ENCODE measurements around the gene CAMK2A. TPM values are rescaled to one million over a fixed set of nuclear protein-coding genes. Genes with fewer than 3 reads are reported as not detected.
A peak's percentile ranks its signal among the peaks of the same experiment; 100 is the strongest.

CAMK2A gene
- 1.1 TPM for total RNA-seq (ENCODE audit: unreplicated experiment)
- long read RNA-seq, result 0 reads

DNA sequence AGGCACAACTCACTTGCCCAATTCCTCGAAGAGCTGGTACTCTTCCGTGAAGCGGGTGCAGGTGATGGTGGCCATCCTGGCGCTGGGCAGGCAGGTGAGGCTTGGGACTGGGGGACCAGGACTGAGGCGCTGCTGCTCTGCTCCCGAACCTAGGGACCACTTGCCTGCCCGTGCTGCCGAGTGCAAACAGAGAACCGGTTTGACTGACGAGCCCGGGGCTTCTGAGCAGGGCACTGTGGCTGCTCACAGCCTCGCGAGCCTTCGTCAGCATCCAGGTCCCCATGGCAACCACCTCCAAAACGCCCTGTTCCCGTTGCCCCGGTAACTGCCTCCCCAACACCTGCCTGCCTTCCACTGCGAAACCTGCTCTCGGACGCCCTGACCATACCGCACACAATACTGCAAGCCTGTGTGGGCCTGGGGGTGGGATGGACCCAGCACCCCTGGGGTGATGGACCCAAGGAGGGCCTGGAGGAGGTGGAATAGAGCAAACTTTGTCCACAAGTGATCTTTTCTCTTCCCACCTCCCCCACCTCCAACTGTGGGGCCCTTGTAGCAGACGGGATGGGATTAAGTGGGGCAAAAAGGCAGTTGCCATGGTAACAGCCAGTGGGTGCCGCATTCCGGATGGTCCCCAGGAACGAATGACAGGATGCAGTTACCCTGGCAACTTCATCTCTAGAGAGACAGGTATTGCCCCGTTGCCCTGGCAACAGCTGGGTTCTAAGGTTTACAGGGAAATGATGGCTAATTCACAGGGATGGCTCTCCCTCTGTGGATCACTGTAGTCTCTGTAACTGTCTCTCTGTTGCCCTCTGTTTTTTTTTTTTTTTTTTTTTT, at the start of gene CAMK2A:
Gene CAMK2A, minus strand, starts transcription at position 223 of the 840 bp plus-strand sequence. Its CDS starts 148 bp downstream, at position 75.
- Mint-ChIP-seq H3K36me3 (ENCODE audit: low read depth, unreplicated experiment) (peaks cover 4% of the 10 kb centered on the region), H3K27me3 (ENCODE audit: unreplicated experiment) (peaks cover 6% of the 10 kb centered on the region), H3K4me3 (ENCODE audit: unreplicated experiment) (no peak within 1 kb of the TSS), H3K27ac (ENCODE audit: unreplicated experiment) (no peak within 1 kb of the TSS), H3K4me1 (ENCODE audit: unreplicated experiment) (peaks cover 4% of the 10 kb centered on the region), H3K9me3 (ENCODE audit: unreplicated experiment) (no peaks in the 10 kb centered on the region)
- DNase-seq (ENCODE audit: low spot score), result no peak
- TF ChIP-seq, protein P1, sequence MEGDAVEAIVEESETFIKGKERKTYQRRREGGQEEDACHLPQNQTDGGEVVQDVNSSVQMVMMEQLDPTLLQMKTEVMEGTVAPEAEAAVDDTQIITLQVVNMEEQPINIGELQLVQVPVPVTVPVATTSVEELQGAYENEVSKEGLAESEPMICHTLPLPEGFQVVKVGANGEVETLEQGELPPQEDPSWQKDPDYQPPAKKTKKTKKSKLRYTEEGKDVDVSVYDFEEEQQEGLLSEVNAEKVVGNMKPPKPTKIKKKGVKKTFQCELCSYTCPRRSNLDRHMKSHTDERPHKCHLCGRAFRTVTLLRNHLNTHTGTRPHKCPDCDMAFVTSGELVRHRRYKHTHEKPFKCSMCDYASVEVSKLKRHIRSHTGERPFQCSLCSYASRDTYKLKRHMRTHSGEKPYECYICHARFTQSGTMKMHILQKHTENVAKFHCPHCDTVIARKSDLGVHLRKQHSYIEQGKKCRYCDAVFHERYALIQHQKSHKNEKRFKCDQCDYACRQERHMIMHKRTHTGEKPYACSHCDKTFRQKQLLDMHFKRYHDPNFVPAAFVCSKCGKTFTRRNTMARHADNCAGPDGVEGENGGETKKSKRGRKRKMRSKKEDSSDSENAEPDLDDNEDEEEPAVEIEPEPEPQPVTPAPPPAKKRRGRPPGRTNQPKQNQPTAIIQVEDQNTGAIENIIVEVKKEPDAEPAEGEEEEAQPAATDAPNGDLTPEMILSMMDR (IDR thresholded peaks at IDR 0.05; ENCODE audit: unreplicated experiment), result no peak

DNA sequence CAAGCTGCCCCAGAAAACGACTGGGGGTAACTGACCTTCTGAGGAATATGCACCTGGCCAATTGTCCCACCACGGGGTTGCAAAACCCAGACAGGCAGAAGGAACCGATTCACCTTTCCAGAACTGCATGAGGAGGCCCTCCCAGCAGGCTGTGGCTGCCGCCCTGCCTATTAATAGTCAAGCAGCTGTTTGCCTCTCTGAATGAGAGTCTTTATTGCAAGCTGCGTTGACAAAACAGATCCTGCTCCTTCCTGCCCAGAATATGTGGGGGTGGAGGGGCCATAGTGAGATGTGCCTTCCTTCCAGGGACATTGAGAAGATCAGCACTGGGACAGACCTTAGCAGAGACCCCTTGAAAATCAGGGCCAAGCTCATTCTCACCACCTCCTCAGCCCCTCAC, 49.6 kb upstream of the CAMK2A start:
- Mint-ChIP-seq H3K9me3 (ENCODE audit: unreplicated experiment) (no peaks in the 10 kb centered on the region), H3K36me3 (ENCODE audit: low read depth, unreplicated experiment) (no peaks in the 10 kb centered on the region), H3K4me1 (ENCODE audit: unreplicated experiment) (peaks cover 8% of the 10 kb centered on the region), H3K27ac (ENCODE audit: unreplicated experiment) (peak overlapping the region; percentile 61), H3K4me3 (ENCODE audit: unreplicated experiment) (no peak overlapping the region), H3K27me3 (ENCODE audit: unreplicated experiment) (no peaks in the 10 kb centered on the region)
- TF ChIP-seq, protein P1 (IDR thresholded peaks at IDR 0.05; ENCODE audit: unreplicated experiment), result no peak
- DNase-seq (ENCODE audit: low spot score), result no peak

- Mint-ChIP-seq H3K9me3 (ENCODE audit: unreplicated experiment) (no peaks in the 10 kb centered on the region), H3K4me3 (ENCODE audit: unreplicated experiment) (no peak overlapping the region), H3K27me3 (ENCODE audit: unreplicated experiment) (no peaks in the 10 kb centered on the region), H3K36me3 (ENCODE audit: low read depth, unreplicated experiment) (no peaks in the 10 kb centered on the region), H3K27ac (ENCODE audit: unreplicated experiment) (no peak overlapping the region), H3K4me1 (ENCODE audit: unreplicated experiment) (peaks cover 7% of the 10 kb centered on the region)
- DNase-seq (ENCODE audit: low spot score), result no peak
- TF ChIP-seq, protein P1 (IDR thresholded peaks at IDR 0.05; ENCODE audit: unreplicated experiment), result no peak
Measured at GRCh38 chr5:150338546-150338945, 49.0 kb upstream of the CAMK2A start.

GRCh38 chr5:150335778-150336177, 46.2 kb upstream of the CAMK2A start:
- no peak overlapping the region for H3K27ac Mint-ChIP-seq (ENCODE audit: unreplicated experiment)
- DNase-seq (ENCODE audit: low spot score), result no peak
- peaks cover 4% of the 10 kb centered on the region for H3K4me1 Mint-ChIP-seq (ENCODE audit: unreplicated experiment)
- H3K4me3 Mint-ChIP-seq (ENCODE audit: unreplicated experiment), result no peak overlapping the region
- H3K36me3 Mint-ChIP-seq (ENCODE audit: low read depth, unreplicated experiment), result no peaks in the 10 kb centered on the region
- no peaks in the 10 kb centered on the region for H3K27me3 Mint-ChIP-seq (ENCODE audit: unreplicated experiment)
- TF ChIP-seq, protein P1 (IDR thresholded peaks at IDR 0.05; ENCODE audit: unreplicated experiment), result no peak
- no peaks in the 10 kb centered on the region for H3K9me3 Mint-ChIP-seq (ENCODE audit: unreplicated experiment)

- TF ChIP-seq, protein P1 (IDR thresholded peaks at IDR 0.05; ENCODE audit: unreplicated experiment), result no peak
- Mint-ChIP-seq H3K27me3 (ENCODE audit: unreplicated experiment) (peaks cover 5% of the 10 kb centered on the region), H3K9me3 (ENCODE audit: unreplicated experiment) (no peaks in the 10 kb centered on the region), H3K4me1 (ENCODE audit: unreplicated experiment) (peaks cover 9% of the 10 kb centered on the region), H3K27ac (ENCODE audit: unreplicated experiment) (no peak overlapping the region), H3K36me3 (ENCODE audit: low read depth, unreplicated experiment) (no peaks in the 10 kb centered on the region), H3K4me3 (ENCODE audit: unreplicated experiment) (no peak overlapping the region)
- no peak for DNase-seq (ENCODE audit: low spot score)
Measured at GRCh38 chr5:150333400-150333799, 43.8 kb upstream of the CAMK2A start.
